Measurements from ENCODE around the gene OMP. TPM values are rescaled to one million over a fixed set of nuclear protein-coding genes. Genes with fewer than 3 reads are reported as not detected.

OMP gene
- polyA plus RNA-seq, 3 donors, result not detected

GRCh38 chr11:77142091-77142975 is 39.7 kb downstream of the OMP start:
- WGBS, 3 donors, result 89 to 94% (median 92%) methylated on average over 11 of the region's 11 CpGs

GRCh38 chr11:77143405-77144020 is 40.9 kb downstream of the OMP start:
- WGBS, 3 donors, result 86 to 93% (median 92%) methylated on average over 8 of the region's 8 CpGs
- H3K27ac ChIP-seq (ENCODE audit: low read depth, low read length), result no peak overlapping the region

More at GRCh38 chr11:77142091-77142975, 39.7 kb downstream of the OMP start:
- H3K27ac ChIP-seq (ENCODE audit: low read depth, low read length), result no peak overlapping the region

GRCh38 chr11:77144196-77144856 is 41.7 kb downstream of the OMP start:
- no peak overlapping the region for H3K27ac ChIP-seq (ENCODE audit: low read depth, low read length)
- WGBS, 3 donors, result 93 to 97% (median 93%) methylated on average over 9 of the region's 9 CpGs

- WGBS, 3 donors, result 81 to 91% (median 82%) methylated on average over 7 of the region's 7 CpGs
- H3K27ac ChIP-seq (ENCODE audit: low read depth, low read length), result no peak overlapping the region
Observed at GRCh38 chr11:77144857-77145428, 42.3 kb downstream of the OMP start.

- WGBS, 3 donors, result 91 to 93% (median 93%) methylated on average over 10 of the region's 10 CpGs
- H3K27ac ChIP-seq (ENCODE audit: low read depth, low read length), result no peak overlapping the region
Observed at GRCh38 chr11:77146261-77147035, 43.8 kb downstream of the OMP start.

- H3K27ac ChIP-seq (ENCODE audit: low read depth, low read length), result no peak overlapping the region
- WGBS, 3 donors, result 86 to 100% (median 92%) methylated on average over 1 of the region's 1 CpG
Observed at GRCh38 chr11:77147036-77147315, 44.3 kb downstream of the OMP start.

GRCh38 chr11:77147668-77148321 is 45.2 kb downstream of the OMP start:
- WGBS, 3 donors, result 19 to 31% (median 28%) methylated on average over 44 to 47 of the region's 47 CpGs
- no peak overlapping the region for H3K27ac ChIP-seq (ENCODE audit: low read depth, low read length)

- 92 to 95% (median 92%) methylated on average over 8 of the region's 8 CpGs for whole genome bisulfite sequencing, 3 donors
- no peak overlapping the region for H3K27ac ChIP-seq (ENCODE audit: low read depth, low read length)
Observed at GRCh38 chr11:77148963-77149715, 46.5 kb downstream of the OMP start.

GRCh38 chr11:77149716-77150392 is 47.2 kb downstream of the OMP start:
- WGBS, 3 donors, result 87 to 94% (median 88%) methylated on average over 9 to 12 of the region's 12 CpGs
- no peak overlapping the region for H3K27ac ChIP-seq (ENCODE audit: low read depth, low read length)

GRCh38 chr11:77150836-77151235 is 48.2 kb downstream of the OMP start:
- WGBS, 3 donors, result 90 to 96% (median 92%) methylated on average over 10 of the region's 10 CpGs

GRCh38 chr11:77151804-77152509 is 49.3 kb downstream of the OMP start:
- 43 to 67% (median 66%) methylated on average over 10 to 11 of the region's 11 CpGs for WGBS, 3 donors
- no peak overlapping the region for H3K27ac ChIP-seq (ENCODE audit: low read depth, low read length)

More at GRCh38 chr11:77150836-77151235, 48.2 kb downstream of the OMP start:
- no peak overlapping the region for H3K27ac ChIP-seq (ENCODE audit: low read depth, low read length)

- H3K27ac ChIP-seq (ENCODE audit: low read depth, low read length), result no peak overlapping the region
- WGBS, 3 donors, result 62 to 86% (median 75%) methylated on average over 6 of the region's 6 CpGs
Observed at GRCh38 chr11:77152846-77153245, 50.2 kb downstream of the OMP start.
